Myocyte (in vitro differentiated cells): ENCODE data around the gene CD274. TPM values are rescaled to one million over a fixed set of nuclear protein-coding genes. Genes with fewer than 3 reads are reported as not detected.
"Not testable (repeated sequence)": the region's sequence is repeated elsewhere in the genome, so short reads cannot be mapped to it uniquely, and the experiment has no call there.

Experiments used
- DNase-seq: peaks from one replicate; pipeline ENCODE4 v3.0.0-alpha.2; 2012; ENCODE audit warnings: low read depth
- polyA plus RNA-seq: library from polyadenylated mRNA; unstranded; fragments of >200 nt; gene quantifications from one replicate; pipeline ENCODE4 v1.2.1, GENCODE V29; 2012; ENCODE audit warnings: missing spikeins
- total RNA-seq: library from RNA; depleted of rRNA; stranded (reverse); fragments of >200 nt; gene quantifications from 2 replicates; pipeline ENCODE4 v1.2.3, GENCODE V29; 2014

CD274 gene
- 0.78 and 0.94 TPM in 2 replicates for total RNA-seq
- 1.2 TPM for polyA plus RNA-seq

DNA sequence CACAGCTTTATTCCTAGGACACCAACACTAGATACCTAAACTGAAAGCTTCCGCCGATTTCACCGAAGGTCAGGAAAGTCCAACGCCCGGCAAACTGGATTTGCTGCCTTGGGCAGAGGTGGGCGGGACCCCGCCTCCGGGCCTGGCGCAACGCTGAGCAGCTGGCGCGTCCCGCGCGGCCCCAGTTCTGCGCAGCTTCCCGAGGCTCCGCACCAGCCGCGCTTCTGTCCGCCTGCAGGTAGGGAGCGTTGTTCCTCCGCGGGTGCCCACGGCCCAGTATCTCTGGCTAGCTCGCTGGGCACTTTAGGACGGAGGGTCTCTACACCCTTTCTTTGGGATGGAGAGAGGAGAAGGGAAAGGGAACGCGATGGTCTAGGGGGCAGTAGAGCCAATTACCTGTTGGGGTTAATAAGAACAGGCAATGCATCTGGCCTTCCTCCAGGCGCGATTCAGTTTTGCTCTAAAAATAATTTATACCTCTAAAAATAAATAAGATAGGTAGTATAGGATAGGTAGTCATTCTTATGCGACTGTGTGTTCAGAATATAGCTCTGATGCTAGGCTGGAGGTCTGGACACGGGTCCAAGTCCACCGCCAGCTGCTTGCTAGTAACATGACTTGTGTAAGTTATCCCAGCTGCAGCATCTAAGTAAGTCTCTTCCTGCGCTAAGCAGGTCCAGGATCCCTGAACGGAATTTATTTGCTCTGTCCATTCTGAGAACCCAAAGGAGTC, at the start of gene CD274:
Gene CD274 (plus strand): TSS at position 184 of the 733 bp plus-strand sequence. CDS start 5,572 bp downstream, outside the sequence.
- DNase-seq = peak; percentile 84

DNA sequence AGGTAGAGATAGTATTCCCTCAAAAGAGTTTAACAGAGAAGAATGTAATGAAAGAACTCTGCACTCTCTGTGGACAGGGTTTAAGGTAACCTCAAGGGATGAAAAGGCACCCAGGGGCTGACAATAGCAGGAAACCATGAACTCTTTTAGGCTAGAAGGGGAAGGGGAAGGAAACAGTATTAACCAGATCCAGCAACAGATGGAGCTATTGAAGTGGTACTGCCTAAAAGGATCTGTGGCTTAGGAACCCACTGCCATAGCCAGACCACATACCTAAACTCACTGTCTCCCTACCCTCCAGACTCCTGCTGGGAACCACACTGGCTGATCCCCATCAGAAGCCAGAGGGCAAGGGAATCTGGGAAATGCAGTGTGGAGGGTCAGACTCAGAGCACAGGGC, 48.1 kb upstream of the CD274 start:
- DNase-seq = peak; percentile 32

DNA sequence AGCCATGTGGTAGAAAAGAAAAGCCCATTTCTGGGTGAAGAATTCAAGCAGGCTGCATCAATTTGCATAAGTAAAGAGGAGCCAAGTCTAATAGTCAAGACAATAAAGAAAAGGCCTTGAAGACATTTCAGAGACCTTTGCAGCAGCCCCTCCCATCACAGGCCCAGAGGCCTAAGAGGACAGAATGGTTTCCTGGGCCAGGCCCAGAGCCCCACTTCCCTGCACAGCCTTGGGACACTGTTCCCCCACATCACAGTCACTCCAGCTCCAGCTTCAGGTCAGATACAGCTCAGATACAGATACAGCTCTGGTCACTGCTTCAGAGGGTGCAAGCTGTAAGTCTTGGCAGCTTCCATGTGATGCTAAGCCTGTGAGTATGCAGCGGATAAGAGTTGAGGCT, 41.7 kb upstream of the CD274 start:
- DNase-seq = no peak

- DNase-seq = no peak
These were observed 33.4 kb upstream of the CD274 start for GRCh38 chr9:5416953-5417352.

DNA sequence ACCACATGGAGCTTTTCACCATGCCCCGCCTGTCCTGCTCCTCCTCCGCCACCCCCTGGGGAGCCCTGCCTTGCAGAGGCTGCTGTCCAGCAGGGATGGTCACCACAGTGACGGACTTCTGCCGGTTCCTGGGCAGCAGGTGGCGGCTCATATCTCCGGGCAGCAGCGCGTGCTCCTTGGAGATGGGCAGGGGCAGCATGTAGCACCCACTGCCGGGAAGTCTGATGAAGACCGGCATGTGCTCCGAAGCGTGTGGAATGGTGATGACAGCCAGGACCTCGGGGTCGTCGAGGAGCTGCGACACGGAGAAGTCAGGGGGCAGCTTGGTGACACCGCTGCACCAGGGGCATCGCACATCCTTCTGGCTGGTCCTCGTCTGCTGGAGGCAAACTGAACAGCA, 31.9 kb upstream of the CD274 start:
- DNase-seq = no peak

GRCh38 chr9:5419987-5420386, 30.4 kb upstream of the CD274 start:
- DNase-seq = no peak

- no peak for DNase-seq
These were observed 29.2 kb upstream of the CD274 start for GRCh38 chr9:5421163-5421562.

DNA sequence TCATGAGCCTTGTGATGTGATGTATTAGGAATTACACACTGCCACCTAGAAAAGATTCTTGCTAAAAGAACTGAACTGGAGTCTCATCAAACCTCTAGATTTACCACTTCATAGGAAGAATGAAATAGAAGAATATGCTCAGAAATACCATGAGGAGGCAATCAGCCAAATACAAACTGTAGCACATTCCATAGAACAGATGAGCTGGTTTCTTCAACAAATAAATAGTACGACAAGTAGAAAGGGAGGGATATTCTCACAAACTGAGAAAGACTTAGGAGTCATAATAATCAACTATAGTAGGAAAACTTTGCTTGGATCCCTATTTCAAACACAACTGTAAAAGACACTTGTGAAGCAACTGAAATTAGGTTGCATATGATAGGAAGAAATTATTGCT, 28.1 kb upstream of the CD274 start:
- no peak for DNase-seq

DNA sequence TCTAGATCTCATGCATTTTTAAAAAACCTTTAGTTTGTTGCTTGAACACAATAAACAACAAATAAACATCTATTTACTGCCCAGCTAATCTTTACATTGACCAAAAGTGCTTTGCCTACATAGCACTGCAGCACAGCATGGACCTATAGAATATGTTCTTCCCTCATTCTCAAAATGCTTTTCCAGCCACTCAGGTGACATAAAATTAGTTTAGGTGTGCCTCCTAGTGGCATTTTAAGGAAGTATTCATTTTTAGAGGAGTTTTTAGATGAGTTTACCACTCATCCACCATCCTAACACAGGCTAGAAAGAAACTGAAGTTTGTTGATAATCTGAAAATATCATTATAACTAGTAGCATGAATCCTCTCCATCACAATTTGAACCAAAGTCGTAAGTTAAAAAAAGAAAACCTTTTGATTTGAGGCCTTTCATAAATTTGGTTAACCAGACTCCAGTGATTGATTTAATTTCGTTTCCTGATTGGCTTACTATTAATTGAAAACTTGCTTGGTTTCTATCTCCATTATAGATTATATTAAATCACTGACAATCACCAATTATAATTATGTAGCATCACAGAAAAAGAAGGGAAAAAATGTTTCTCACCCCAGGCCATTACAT, 25.2 kb upstream of the CD274 start:
- peak; percentile 14 for DNase-seq

- DNase-seq = no peak
These were observed 23.3 kb upstream of the CD274 start for GRCh38 chr9:5427005-5427404.

- DNase-seq = no peak
These were observed 22.2 kb upstream of the CD274 start for GRCh38 chr9:5428172-5428571.

- no peak for DNase-seq
These were observed 21.4 kb upstream of the CD274 start for GRCh38 chr9:5428794-5429528.

DNA sequence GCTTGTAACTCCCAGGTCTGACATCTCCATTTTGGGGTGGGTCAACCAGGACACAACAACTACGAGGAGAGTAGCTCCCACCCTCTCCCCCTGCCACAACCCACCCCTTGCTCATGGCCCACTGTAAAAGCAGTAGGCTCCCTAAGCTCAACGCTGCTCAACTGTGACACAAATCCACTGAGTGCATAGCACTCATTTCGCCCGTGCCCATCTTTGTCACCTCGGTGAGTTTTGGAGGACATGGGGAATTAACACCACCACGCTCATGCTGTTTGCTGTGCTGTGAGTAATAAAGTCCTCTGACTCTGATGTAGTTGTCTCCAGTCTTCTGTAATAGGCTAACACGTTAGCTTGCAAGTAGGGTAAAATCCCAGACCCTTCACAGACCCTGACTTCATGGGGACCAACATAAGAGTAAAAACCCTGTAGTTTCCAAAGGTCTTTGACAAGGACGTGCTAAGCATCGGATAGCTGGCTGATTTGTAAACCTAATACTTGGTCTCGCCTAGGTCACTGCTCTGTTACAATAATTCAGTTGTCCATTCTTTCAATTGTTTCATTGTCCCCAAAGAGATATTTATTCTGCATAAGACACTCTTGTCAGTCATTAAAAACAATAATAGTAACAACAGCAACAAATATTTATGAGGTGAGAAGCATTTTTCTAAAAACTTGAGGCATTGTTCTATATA, 20.3 kb upstream of the CD274 start:
- DNase-seq = no peak

DNA sequence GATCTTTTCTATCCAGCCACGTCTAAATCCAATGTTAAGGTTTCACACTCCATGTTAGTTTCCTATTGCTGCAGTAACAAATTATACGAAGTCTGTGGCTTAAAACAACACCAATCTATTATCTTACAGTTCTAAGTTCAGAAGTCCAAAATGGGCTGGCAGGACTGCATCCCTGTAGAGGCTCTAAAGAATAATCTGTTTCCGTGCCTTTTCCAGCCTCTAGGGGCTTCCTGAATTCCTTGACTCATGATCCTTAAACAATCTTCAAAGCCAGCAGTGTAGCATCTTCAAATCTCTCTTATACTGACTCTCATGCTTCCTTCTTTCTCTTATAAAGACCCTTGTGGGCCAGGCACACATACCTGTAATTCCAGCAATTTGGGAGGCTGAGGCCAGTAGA, 19.4 kb upstream of the CD274 start:
- DNase-seq = no peak

DNA sequence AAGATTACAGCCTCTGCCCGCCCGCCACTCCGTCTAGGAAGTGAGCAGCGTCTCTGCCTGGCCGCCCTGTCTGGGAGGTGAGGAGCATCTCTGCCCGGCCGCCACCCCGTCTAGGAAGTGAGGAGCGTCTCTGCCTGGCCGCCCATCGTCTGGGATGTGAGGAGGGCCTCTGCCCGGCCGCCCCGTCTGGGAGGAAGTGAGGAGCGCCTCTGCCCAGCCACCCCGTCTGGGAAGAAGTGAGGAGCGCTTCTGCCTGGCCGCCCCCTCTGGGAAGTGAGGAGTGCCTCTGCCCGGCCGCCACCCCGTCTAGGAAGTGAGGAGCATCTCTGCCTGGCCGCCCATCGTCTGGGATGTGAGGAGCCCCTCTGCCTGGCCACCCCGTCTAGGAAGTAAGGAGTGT, 17.5 kb upstream of the CD274 start:
- not testable (repeated sequence) for DNase-seq

- not testable (repeated sequence) for DNase-seq
These were observed 17.0 kb upstream of the CD274 start for GRCh38 chr9:5433328-5433727.

- DNase-seq = not testable (repeated sequence)
These were observed 16.2 kb upstream of the CD274 start for GRCh38 chr9:5433841-5434810.

DNA sequence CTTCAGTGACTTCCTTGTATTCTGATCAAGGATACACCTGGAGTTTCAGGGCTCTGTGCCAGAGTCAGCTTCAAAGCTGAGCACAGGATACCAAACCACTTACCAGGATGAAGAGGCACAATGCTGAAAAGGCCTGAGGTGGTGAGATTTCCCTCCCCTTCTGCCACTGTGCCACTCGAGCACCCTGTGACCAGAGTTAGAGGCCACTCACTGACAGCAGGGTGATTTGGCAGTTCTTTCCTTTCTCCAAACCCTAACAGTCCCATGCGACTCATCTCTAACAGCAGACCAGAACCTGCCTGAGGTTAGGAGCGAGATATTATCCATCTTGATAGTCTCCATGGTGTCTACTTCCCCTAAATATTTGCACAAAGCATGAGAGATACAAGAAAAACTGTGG, 14.4 kb upstream of the CD274 start:
- no peak for DNase-seq

GRCh38 chr9:5436441-5436840, 13.9 kb upstream of the CD274 start:
- DNase-seq = no peak
